Hepatocyte (in vitro differentiated cells): ENCODE results near the gene PAEP. TPM values are rescaled to one million over a fixed set of nuclear protein-coding genes. Genes with fewer than 3 reads are reported as not detected.
A peak's percentile ranks its signal among the peaks of the same experiment; 100 is the strongest.

Source experiments
- DNase-seq: peaks from one replicate; pipeline ENCODE4 v3.0.0-alpha.2; 2016; ENCODE audit warnings: low spot score
- H2AFZ ChIP-seq: fragments of 200-600 bp; sonication (generic); 2 replicates; pipeline ENCODE4 v1.6.0; 2016; ENCODE audit warnings: antibody characterized with exemption, mild to moderate bottlenecking
- H3K27ac ChIP-seq: fragments of 200-600 bp; sonication (generic); 2 replicates; pipeline ENCODE4 v1.5.1; 2016; ENCODE audit warnings: mild to moderate bottlenecking
- H3K27me3 ChIP-seq: fragments of 200-600 bp; sonication (generic); 2 replicates; pipeline ENCODE4 v1.6.1; 2016
- H3K36me3 ChIP-seq: fragments of 200-600 bp; sonication (generic); replicated peaks from 2 replicates; pipeline ENCODE4 v1.5.1; 2016; ENCODE audit warnings: low read depth; ENCODE audit not compliant: insufficient read depth
- H3K4me1 ChIP-seq: fragments of 200-600 bp; sonication (generic); 2 replicates; pipeline ENCODE4 v1.5.1; 2016; ENCODE audit warnings: mild to moderate bottlenecking, moderate library complexity; ENCODE audit not compliant: insufficient read depth
- H3K4me2 ChIP-seq: fragments of 200-600 bp; sonication (generic); 2 replicates; pipeline ENCODE4 v1.6.0; 2016
- H3K4me3 ChIP-seq: fragments of 200-600 bp; sonication (generic); 2 replicates; pipeline ENCODE4 v1.5.1; 2016; ENCODE audit warnings: mild to moderate bottlenecking
- H3K79me2 ChIP-seq: fragments of 200-600 bp; sonication (generic); 2 replicates; pipeline ENCODE4 v1.6.0; 2017; ENCODE audit warnings: mild to moderate bottlenecking
- H3K9me2 ChIP-seq: fragments of 200-600 bp; sonication (generic); replicated peaks from 2 replicates; pipeline ENCODE4 v1.6.0; 2017; ENCODE audit warnings: mild to moderate bottlenecking; ENCODE audit not compliant: insufficient read depth
- H3K9me3 ChIP-seq: fragments of 200-600 bp; sonication (generic); 2 replicates; pipeline ENCODE4 v1.5.1; 2016; ENCODE audit warnings: low read depth, mild to moderate bottlenecking
- H4K20me1 ChIP-seq: fragments of 200-600 bp; sonication (generic); 2 replicates; pipeline ENCODE4 v1.6.0; 2016; ENCODE audit warnings: mild to moderate bottlenecking; ENCODE audit not compliant: insufficient read depth, poor library complexity, severe bottlenecking
- CTCF ChIP-seq: fragments of 200-600 bp; sonication (generic); IDR thresholded peaks from 2 replicates; pipeline ENCODE4 v1.5.1; 2016; ENCODE audit warnings: antibody characterized with exemption, mild to moderate bottlenecking; ENCODE audit not compliant: poor library complexity
- EZH2 ChIP-seq: fragments of 200-600 bp; sonication (generic); IDR thresholded peaks from 2 replicates; pipeline ENCODE4 v1.6.1; 2016; ENCODE audit warnings: antibody characterized with exemption, mild to moderate bottlenecking, borderline replicate concordance
- EZH2phosphoT487 ChIP-seq: fragments of 200-600 bp; sonication (generic); IDR thresholded peaks from one replicate; pipeline ENCODE4 v1.6.1; 2018; ENCODE audit warnings: antibody characterized with exemption, mild to moderate bottlenecking, low read depth, moderate library complexity; ENCODE audit not compliant: unreplicated experiment, severe bottlenecking
- WGBS: methylation state at CpG from one replicate; pipeline ENCODE4 v1.1.6; 2016; ENCODE audit warnings: low lambda C conversion rate; ENCODE audit errors: missing lambda C conversion rate; 5-methylcytosine and 5-hydroxymethylcytosine counted together
- polyA plus RNA-seq: library from polyadenylated mRNA; unstranded; fragments of >200 nt; fragmentation: Nextera tagmentation; extraction: Ambion mirVana; gene quantifications from 2 replicates; pipeline ENCODE4 v1.2.1, GENCODE V29; 2016
- total RNA-seq: library from RNA; depleted of rRNA; stranded (reverse); fragments of >200 nt; gene quantifications from 2 replicates; pipeline ENCODE4 v1.2.3, GENCODE V29; 2014

Gene PAEP
- total and polyA plus RNA-seq, 2 experiments from 2014 or later = not detected

DNA sequence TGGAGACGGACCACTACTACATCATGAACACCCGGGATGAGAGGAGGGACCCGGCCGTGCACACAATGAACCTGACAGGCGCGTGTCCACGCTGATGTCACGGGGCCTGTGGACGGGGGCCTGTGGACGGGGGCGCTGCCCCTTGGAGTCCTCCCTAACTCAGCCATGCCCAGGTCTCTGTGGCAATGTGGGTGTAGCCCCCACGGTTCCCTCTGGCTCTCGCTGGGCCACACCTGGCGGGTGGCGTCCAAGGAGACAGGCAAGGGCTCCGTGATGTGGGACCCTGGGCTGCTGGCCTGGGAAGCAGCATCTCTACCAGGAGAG, 22.1 kb downstream of the PAEP start:
- no peak for TF ChIP-seq EZH2
- no peak for TF ChIP-seq EZH2phosphoT487
- TF ChIP-seq CTCF = no peak
- Histone ChIP-seq H4K20me1 (no peaks in the 10 kb centered on the region), H3K27ac (no peak overlapping the region), H3K4me1 (no peaks in the 10 kb centered on the region), H2AFZ (no peak overlapping the region), H3K4me3 (no peak overlapping the region), H3K4me2 (no peak overlapping the region), H3K36me3 (no peaks in the 10 kb centered on the region), H3K9me2 (no peaks in the 10 kb centered on the region), H3K79me2 (no peaks in the 10 kb centered on the region), H3K9me3 (no peaks in the 10 kb centered on the region), H3K27me3 (no peaks in the 10 kb centered on the region)
- peak; percentile 2 for DNase-seq
- WGBS = 94% methylated on average over 16 of the region's 16 CpGs

DNA sequence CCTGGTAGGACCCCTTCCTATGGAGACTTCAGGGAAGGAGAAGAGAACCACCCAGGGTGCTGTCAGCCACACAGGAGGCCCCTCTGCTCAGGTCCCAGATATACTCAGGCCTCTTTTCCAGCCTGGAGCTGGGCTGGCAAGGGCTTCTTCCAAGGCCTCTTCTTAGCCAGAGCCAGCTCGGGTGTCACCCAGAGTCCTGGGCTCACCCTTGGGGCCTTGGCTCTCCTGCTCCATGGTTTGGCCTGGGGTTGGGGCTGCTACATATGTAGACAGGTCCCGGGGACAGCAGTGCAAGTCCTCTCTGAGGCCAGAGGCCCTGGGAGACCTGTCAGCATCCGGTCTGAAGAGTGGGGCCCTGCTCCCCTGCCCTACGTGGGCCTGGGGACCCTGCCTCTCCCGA, 22.8 kb downstream of the PAEP start:
- Histone ChIP-seq H3K27me3 (no peaks in the 10 kb centered on the region), H2AFZ (no peak overlapping the region), H3K4me1 (no peaks in the 10 kb centered on the region), H3K4me3 (no peak overlapping the region), H3K36me3 (no peaks in the 10 kb centered on the region), H3K9me2 (no peaks in the 10 kb centered on the region), H4K20me1 (no peaks in the 10 kb centered on the region), H3K9me3 (no peaks in the 10 kb centered on the region), H3K27ac (no peak overlapping the region), H3K79me2 (no peaks in the 10 kb centered on the region), H3K4me2 (no peak overlapping the region)
- DNase-seq = peak; percentile 2
- WGBS = 72% methylated on average over 5 of the region's 5 CpGs
- no peak for TF ChIP-seq EZH2
- no peak for TF ChIP-seq CTCF
- TF ChIP-seq EZH2phosphoT487 = no peak

- Histone ChIP-seq H3K9me3 (no peaks in the 10 kb centered on the region), H3K27ac (no peak overlapping the region), H2AFZ (no peak overlapping the region), H3K79me2 (no peaks in the 10 kb centered on the region), H4K20me1 (no peaks in the 10 kb centered on the region), H3K4me1 (no peaks in the 10 kb centered on the region), H3K27me3 (no peaks in the 10 kb centered on the region), H3K4me3 (no peak overlapping the region), H3K36me3 (no peaks in the 10 kb centered on the region), H3K9me2 (no peaks in the 10 kb centered on the region), H3K4me2 (no peak overlapping the region)
- no peak for DNase-seq
- 79% methylated on average over 16 of the region's 16 CpGs for WGBS
- TF ChIP-seq CTCF = no peak
- TF ChIP-seq EZH2phosphoT487 = no peak
- no peak for TF ChIP-seq EZH2
Observed at GRCh38 chr9:135584934-135585333, 23.4 kb downstream of the PAEP start.

DNA sequence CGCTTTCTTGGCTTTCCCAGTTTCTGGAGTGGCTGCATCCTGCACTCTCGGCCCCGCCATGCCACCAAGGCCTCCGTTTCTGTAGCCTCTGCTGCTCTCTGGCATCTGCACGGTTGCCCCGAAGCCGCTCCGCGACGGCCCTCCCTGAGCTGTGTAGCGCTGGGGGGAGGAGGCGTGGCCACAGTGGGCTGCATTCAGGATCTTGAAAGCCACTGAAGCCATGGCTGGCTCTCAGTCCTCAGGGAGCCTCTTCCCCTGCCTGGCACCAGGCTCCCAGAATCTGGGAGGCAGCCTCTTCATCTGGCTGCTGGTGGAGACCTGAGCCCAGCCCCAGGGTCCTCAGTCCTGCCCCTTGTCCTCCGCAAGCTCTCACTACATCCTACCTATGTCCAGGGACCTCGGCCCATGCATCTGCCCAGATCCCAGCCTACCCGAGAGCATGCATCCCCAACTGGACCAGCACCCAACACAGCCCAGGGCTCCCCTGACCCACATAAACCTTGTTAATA, 25.1 kb downstream of the PAEP start:
- H3K27me3 ChIP-seq = no peaks in the 10 kb centered on the region
- no peak for TF ChIP-seq CTCF
- no peak for TF ChIP-seq EZH2phosphoT487
- TF ChIP-seq EZH2 = no peak
- DNase-seq = peak; percentile 3
- WGBS = 80% methylated on average over 15 of the region's 15 CpGs
- H3K36me3 ChIP-seq = no peaks in the 10 kb centered on the region
- no peaks in the 10 kb centered on the region for H3K9me3 ChIP-seq
- H2AFZ ChIP-seq = no peak overlapping the region
- no peak overlapping the region for H3K27ac ChIP-seq
- H3K79me2 ChIP-seq = no peaks in the 10 kb centered on the region
- H3K4me3 ChIP-seq = no peak overlapping the region
- H3K4me1 ChIP-seq = no peaks in the 10 kb centered on the region
- no peaks in the 10 kb centered on the region for H3K9me2 ChIP-seq
- H4K20me1 ChIP-seq = no peaks in the 10 kb centered on the region
- H3K4me2 ChIP-seq = no peak overlapping the region
